ENCODE data around the gene TAF1B.
"Not testable (repeated sequence)": the region's sequence is repeated elsewhere in the genome, so short reads cannot be mapped to it uniquely, and the experiment has no call there.

The TAF1B gene

DNA sequence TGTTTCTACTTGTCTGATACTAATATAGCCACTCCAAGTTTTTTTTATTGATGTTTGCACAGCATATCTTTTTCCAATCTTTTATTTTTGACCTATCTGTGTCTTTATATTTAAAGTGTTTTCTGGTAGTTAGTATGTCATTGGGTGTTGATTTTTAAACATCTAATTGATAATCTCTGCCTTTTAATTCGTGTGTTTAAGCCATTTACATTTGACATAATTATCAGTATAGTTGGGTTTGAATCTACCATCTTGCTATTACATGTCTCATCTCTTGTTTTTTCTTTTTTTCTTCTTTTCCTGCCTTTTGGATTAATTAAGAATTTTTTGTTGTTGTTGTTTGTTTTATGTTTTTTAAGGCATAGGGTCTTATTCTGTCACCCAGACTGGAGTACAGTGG lies 44.2 kb downstream of the TAF1B start:
- no peak for DNase-seq

DNA sequence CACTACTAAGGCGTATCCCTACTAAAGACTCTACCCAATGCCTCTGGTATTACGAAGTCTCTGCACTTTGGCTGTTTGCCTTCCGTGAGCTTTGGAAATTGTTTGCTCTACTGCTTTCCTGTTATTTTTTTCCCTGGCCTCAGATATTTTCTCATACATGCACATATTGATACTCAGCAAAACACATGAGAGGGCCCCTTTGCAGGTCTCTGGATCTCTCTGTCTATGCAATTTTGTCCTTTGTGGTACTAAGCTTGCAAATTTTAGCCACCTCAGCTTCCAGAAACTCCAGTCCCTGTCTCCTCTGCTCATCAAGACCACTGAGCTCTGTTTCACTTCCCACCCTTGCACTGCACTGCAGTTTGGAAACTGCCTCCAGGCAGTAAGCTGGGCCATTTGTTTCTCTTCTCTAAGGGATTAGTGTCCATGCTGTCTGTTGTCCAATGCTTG lies 46.6 kb downstream of the TAF1B start:
- DNase-seq: no peak

GRCh38 chr2:9892236-9892635 lies 49.0 kb downstream of the TAF1B start:
- DNase-seq: no peak

DNA sequence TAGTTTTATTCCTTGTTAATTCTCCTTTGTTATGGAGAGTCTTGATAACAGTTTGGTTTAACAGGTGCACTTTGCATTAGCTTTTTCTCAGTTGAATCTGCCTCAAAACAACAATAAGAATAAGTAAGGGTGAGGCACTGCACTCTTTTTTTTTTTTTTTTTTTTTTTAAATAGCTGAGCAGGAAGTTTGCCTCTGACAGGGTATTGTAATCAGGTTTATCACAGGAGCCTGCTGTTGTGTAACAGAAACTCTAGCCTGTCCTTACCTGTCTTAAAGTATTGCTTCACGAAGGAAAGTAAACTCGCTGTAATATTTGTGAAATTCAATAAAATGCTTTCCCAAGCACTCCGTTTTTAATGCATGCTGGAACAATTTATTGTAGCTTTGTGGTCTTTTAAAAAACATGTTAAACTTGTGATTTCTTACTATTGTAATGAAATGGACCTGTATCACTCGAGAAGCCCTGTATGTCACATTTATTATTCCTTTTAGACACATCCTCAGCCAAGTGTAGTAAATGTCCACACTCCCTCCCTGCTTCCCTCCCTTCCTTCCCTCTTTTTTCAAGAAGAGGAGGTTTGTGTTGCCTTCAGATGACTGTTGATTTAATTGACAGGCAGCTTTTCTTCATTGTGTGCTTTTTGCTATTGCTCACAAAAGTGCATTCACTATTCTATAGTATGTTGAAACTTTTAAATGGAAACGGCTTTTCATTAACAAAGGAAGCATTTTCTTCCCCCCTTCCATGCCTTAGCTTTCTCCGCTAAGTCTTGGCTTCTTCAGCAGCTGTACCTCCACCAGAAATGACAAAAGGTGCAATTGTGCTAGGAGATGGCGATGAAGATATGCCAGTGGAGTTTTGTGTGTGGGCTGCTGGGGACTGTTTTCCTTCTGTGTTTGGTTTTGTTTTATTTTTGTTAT lies 52.7 kb downstream of the TAF1B start:
- DNase-seq: no peak

DNA sequence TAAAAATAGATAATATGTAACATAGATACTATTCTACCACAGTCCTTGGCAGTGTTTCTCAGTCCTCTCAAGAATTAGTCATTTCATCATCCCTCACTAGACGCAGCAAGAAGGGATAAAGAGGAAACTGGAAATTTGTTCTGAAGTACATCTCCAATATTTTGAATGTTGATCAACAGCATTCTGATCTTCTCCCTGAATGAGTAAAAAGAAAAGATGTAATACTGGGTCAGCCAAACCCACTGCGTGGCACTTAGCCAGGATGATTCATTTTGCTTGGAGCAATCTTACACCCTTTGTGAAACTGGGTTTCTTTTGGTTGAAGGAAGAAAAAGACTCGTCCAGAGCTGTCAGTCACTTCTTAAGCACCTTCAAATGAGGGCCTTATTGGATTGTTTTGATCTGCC lies 54.1 kb downstream of the TAF1B start:
- no peak for DNase-seq

DNA sequence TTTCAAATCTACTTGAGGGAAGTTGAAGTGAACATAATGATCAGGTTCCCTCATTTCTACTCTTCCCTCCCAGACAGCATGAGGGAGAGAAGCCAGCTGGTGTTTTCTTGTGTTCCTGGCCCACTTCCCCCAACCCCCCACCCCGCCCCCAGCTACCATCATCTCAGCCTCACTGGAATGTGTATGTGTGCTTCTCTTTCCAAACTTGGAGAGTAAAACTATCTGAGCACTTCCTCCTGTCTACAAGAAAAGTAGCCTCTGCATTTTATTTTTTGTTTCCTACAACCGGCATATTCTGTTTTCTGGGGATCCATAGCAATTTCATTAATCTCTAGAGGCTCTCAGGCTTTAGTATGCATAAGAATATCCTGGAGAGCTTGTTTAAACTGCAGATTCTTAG lies 54.6 kb downstream of the TAF1B start:
- DNase-seq: no peak

DNA sequence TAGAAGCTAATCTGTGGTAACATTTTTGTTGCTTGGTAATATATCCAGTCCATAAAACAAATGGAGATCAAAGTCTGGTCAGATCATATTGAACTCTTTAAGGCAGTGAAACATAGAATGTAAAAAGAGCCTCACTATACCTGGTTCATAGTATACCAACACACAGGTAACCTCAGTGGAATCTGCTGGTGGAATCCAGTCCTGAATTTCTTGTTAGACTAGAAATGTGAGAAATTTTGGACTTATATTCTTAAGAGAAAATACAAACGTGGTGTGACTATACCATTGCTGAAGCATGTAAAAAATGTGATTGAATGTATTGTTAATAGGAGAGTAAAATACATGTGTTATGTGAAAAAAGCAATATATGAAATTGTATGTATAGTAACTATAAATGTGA lies 62.1 kb downstream of the TAF1B start:
- DNase-seq: no peak

GRCh38 chr2:9907402-9907801 lies 64.1 kb downstream of the TAF1B start:
- DNase-seq: no peak

DNA sequence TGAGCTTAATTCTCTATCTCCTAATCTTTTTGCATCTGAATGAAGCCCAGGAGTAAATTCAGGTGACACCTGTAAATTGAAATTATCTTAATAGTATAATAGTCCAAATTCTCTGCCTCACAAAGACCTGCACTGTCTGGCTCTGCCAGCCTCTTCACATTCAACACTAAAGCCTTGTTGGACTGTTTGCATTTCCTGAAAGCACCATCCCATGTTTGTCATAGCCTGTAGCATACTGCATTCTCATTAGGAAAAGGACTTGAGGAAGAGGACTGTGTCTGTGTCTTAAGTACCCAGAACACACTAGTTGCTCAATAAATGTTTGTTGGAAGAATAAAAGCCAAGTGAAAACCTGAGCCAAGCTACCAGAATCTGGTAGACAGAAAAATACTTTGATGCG lies 65.4 kb downstream of the TAF1B start:
- no peak for DNase-seq

GRCh38 chr2:9909106-9909505 lies 65.8 kb downstream of the TAF1B start:
- no peak for DNase-seq

DNA sequence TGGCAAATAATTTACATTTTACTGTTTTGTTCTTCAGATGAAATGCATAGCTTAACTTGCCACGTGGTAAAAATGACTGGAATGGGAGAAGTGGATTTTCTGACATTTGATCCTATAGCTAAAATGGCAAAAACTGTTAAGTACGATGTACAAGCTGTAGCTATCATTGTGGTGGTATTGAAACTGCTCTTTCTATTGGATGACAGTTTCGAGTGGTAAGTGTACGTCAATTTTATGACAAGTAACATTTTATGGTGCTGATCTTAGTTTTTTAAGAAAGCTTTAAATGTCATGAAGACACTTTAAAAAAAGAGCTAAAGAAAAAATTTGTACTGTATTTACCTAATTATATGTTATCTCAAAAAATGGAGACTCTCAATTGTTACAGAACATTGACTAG lies 67.4 kb downstream of the TAF1B start:
- no peak for DNase-seq

GRCh38 chr2:9912468-9912867 lies 69.2 kb downstream of the TAF1B start:
- no peak for DNase-seq

DNA sequence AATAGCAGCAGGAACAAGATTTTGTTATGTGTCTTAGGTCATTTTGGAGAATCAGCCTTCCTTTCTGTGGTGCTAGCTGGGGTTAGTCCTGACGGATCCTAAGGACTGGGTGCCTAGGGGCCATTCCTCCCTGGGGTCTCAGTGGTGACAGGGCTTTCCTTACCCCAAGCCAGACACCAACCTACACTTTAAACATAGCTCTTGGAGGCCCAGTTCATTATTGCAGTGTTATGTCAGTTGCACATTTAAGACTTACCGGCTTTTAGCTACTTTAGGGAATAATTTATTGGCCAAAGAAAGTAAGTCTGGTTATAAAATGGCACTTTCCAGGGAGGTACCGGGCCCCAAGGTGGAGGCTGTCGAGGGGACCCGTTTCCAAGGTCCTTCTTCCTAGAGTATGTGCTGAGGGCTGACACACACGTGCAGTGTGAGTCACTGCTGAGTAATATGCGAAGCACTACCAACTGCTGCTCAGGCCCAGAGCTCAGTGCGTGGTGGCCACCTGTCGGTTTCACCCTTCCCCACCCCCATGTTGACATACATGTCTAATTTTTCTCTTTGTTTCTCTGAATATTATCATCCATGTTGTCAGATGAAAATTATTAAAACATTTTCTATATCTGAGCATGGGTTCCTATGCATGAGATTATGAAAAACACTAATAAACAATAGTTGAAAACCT lies 71.3 kb downstream of the TAF1B start:
- no peak for DNase-seq

GRCh38 chr2:9918275-9918674 lies 75.0 kb downstream of the TAF1B start:
- no peak for DNase-seq

DNA sequence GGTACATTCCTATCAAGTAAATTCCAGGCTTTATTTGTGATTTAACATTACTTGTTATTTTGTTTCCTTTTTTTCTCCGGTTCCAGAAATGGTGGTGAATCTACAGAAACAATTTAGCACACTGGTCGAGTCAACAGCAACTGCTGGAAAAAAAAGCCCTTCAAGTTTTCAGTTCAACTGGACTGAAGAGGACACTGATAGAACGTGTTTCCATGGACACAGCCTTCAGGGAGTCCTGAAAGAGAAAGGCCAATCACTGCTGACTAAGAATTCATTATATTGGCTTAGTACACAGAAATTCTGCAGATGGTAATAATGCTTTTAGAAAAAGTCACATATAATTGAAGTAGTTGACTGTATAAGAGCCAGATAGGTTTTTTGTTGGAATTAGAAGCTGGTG lies 76.2 kb downstream of the TAF1B start:
- DNase-seq: no peak

DNA sequence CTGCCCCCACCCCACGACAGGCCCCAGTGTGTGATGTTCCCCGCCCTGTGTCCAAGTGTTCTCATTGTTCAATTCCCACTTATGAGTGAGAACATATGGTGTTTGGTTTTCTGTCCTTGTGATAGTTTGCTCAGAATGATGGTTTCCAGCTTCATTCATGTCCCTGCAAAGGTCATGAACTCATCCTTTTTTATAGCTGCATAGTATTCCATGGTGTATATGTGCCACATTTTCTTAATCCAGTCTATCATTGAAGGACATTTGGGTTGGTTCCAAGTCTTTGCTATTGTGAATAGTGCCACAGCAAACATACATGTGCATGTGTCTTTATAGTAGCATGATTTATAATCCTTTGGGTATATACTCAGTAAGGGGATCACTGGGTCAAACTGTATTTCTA lies 83.7 kb downstream of the TAF1B start:
- DNase-seq: not testable (repeated sequence)

DNA sequence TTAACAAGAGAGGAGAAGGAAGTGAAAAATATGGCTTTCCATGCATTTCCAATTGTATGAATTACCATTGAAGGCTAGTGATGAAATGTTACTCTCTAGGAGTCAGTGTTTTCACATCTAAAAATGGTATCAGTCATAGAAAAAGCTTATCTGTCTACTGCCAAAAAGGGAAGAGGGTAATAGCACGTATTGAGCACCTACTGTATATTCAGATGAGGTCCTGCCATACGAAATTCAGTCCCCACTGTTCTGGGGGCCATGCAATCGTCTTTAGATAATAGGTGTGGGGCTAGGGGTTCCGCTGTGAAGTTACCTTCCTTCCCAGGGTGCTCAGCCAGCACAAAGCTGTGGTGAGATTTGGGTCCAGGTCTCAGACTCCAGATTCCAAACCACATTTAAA lies 94.0 kb downstream of the TAF1B start:
- no peak for DNase-seq

- DNase-seq: no peak
Observed at GRCh38 chr2:9937968-9938367, 94.7 kb downstream of the TAF1B start.

DNA sequence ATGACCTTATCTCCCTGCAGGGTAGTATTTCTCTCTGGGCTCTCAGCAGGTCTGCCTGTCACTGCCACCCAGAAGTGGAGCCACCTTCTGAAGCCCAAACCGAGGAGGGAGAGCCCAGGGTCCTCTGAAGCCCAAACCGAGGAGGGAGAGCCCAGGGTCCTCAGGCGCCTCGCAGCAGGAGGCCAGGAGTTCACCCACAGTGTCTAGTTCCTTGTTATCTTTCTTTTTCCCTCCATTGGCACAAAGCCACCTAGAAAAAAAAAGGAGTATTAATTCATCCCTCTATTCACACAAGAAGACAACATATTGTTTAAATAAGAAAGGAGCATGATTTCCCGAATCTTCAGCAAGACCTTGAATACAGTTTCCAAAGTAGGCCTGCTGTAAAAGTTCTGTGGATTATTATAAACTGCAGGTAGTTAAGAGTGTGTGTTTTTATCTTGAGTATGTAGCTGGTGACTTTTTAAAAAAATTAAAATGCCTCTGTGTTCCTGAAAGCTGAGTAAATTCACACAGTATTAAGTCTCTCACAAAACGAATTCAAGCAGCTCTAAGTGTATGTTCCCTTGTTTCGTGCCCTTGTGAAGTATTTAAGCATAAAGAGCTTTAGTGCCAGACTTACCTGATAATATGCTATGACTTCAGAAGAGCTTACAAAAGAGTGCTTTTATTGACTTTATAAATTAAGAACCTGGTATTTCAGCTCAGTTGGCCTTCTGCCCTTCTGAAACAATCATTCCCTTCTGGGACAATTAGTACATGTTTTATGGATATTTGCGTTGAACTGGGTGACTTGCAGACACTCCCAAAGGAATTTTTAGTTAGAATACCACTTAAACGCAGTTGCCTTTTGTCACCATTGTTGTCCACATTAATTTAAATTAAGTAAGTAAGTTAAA lies 96.6 kb downstream of the TAF1B start:
- DNase-seq: no peak

- DNase-seq: no peak
Observed at GRCh38 chr2:9941196-9941995, 98.1 kb downstream of the TAF1B start.

DNA sequence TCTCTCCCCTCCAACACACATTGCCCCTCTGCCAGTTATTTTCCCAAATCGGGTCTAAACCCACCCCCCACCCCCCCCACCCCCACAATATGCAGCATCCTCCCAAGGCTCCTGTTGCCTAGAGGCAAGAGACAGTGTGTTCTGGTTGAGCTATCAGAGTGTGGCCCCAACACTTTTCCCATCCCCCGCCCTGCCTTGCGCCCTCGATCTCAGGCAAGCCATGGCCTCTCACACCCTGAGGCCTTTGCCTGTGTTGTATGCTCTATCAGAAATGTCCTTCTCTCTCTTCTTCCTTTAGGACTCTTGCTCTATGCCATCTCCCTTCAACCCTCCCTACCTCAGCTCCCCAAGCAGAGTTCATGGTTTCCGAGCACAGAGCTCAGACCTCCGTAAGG lies 98.7 kb downstream of the TAF1B start:
- DNase-seq: no peak

- DNase-seq: no peak
Observed at GRCh38 chr2:9944330-9944758, 101.1 kb downstream of the TAF1B start.
